Measurements from ENCODE around the gene JADE2.

DNA sequence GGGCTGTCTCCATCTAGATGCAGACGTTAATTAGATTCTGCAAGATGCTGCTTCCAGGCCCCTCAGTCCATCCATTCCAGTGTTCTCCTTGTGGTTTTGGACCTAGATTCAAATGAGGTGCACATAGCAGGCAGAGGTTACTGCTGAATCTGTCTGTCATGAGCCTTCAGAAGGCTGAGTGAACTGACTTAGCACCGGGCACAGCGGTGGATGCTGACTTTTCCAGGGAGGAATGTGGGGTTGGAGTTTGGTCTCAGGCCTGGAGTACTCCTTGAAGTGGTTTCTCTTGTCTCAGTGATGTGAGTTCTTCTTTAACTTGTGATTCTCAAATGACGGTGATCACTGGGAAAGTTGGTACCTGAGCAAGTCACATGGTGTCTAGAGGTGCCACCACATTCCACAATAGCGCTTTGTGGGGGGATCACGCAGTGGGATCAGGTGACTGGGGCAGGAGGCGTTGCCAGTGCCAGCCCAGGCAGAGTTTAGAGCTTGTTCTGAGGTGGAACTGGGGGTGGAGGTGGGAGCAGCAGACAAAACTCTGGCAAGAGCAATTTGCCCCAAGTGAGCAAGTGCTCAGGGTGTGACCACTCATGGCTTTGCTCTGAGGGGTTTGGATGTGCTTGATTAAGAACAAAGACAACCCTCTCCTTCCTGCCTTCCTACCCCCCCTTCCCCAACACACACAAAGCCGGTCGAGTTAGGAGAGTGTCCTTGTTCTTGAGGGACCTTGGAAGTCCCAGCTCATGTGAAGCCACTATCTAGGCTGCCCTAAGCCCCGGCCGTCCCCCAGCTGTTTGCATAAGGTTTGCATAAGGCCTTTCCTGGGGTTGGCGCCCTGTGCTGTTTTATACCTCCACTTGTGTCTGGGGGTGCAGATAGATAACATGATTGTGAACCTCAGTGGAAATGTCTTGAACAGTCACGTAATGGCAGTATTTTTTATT, 25.1 kb downstream of the JADE2 start:
- TF ChIP-seq, protein P1, sequence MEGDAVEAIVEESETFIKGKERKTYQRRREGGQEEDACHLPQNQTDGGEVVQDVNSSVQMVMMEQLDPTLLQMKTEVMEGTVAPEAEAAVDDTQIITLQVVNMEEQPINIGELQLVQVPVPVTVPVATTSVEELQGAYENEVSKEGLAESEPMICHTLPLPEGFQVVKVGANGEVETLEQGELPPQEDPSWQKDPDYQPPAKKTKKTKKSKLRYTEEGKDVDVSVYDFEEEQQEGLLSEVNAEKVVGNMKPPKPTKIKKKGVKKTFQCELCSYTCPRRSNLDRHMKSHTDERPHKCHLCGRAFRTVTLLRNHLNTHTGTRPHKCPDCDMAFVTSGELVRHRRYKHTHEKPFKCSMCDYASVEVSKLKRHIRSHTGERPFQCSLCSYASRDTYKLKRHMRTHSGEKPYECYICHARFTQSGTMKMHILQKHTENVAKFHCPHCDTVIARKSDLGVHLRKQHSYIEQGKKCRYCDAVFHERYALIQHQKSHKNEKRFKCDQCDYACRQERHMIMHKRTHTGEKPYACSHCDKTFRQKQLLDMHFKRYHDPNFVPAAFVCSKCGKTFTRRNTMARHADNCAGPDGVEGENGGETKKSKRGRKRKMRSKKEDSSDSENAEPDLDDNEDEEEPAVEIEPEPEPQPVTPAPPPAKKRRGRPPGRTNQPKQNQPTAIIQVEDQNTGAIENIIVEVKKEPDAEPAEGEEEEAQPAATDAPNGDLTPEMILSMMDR (IDR thresholded peaks at IDR 0.05): no peak
- peak in 1 of 2 donors; percentile 33 for TF ChIP-seq POLR2A (IDR thresholded peaks at IDR 0.05)
